GM12878 (cell line): Measurements from ENCODE around the gene NRXN3.

ENCODE experiments used
- BCL11A ChIP-seq: IDR thresholded peaks from 2 replicates; pipeline ENCODE4 v1.6.1; 2011; ENCODE audit warnings: low read depth, low read length
- CREM ChIP-seq: IDR thresholded peaks from 2 replicates; pipeline ENCODE4 v1.6.1; 2014; ENCODE audit warnings: antibody characterized with exemption, low read depth
- CTCF ChIP-seq, 3 experiments: IDR thresholded peaks in 2 of 3; conservative IDR thresholded peaks in 1 of 3; 2 replicates each; pipeline ENCODE4 v1.5.1; 2011; ENCODE audit warnings: low read depth in 3 of 3, low read length in 3 of 3, mild to moderate bottlenecking in 3 of 3, control low read depth in 2 of 3, moderate library complexity in 2 of 3, inconsistent platforms in 1 of 3, mixed read lengths in 1 of 3; ENCODE audit not compliant: control insufficient read depth in 2 of 3, insufficient read depth in 1 of 3; ENCODE audit errors: extremely low read depth in 1 of 3
- EP300 ChIP-seq, 2 experiments: fragments of 150-350 bp in 1 of 2; IDR thresholded peaks; 2 replicates each; pipeline ENCODE4 v1.6.1; 2011 to 2012; ENCODE audit warnings: low read depth in 2 of 2, low read length in 2 of 2, borderline replicate concordance in 1 of 2, improper control_type of control experiment in 1 of 2, inconsistent platforms in 1 of 2; ENCODE audit not compliant: control insufficient read depth in 1 of 2
- EZH2 ChIP-seq: IDR thresholded peaks from 2 replicates; pipeline ENCODE4 v1.6.1; 2012; ENCODE audit warnings: low read depth, mild to moderate bottlenecking, control low read depth, inconsistent platforms, low read length, borderline replicate concordance; ENCODE audit not compliant: control insufficient read depth
- KDM1A ChIP-seq: fragments of 200-600 bp; sonication (generic); IDR thresholded peaks from 2 replicates; pipeline ENCODE4 v1.6.1; 2016; ENCODE audit warnings: borderline replicate concordance
- NR2C2 ChIP-seq: IDR thresholded peaks from 2 replicates; pipeline ENCODE4 v1.6.1; 2011; ENCODE audit warnings: borderline replicate concordance, low read depth; ENCODE audit not compliant: control insufficient read depth, insufficient read length
- POLR2A ChIP-seq: IDR thresholded peaks from 2 replicates; pipeline ENCODE4 v1.6.1; 2011; ENCODE audit warnings: low read depth, mild to moderate bottlenecking, low read length
- SP1 ChIP-seq: IDR thresholded peaks from one replicate; pipeline ENCODE4 v1.6.1; 2011; ENCODE audit warnings: low read depth, low read length
- USF1 ChIP-seq: IDR thresholded peaks from 2 replicates; pipeline ENCODE4 v1.6.1; 2011; ENCODE audit warnings: borderline replicate concordance, low read depth, mild to moderate bottlenecking, moderate library complexity, mixed read lengths, low read length; ENCODE audit not compliant: insufficient read depth; ENCODE audit errors: extremely low read length

GRCh38 chr14:79408696-79409095, 1238.5 kb downstream of the NRXN3 start:
- TF ChIP-seq EZH2 (no peak), CTCF (IDR thresholded peaks at IDR 0.05 in 2 of 3, conservative IDR thresholded peaks at IDR 0.05 in 1 of 3; ENCODE audit: control insufficient read depth in 2 of 3, extremely low read depth in 1 of 3, insufficient read depth in 1 of 3, low read depth in 3 of 3, low read length in 3 of 3) (no peak), USF1 (no peak), SP1 (no peak), POLR2A (no peak), BCL11A (no peak), KDM1A (no peak), NR2C2 (no peak), CREM (no peak), EP300 (IDR thresholded peaks at IDR 0.05; ENCODE audit: borderline replicate concordance in 1 of 2, control insufficient read depth in 1 of 2, low read depth in 2 of 2, low read length in 2 of 2) (no peak)
